ENCODE data around the gene GPR18.

Gene GPR18

DNA sequence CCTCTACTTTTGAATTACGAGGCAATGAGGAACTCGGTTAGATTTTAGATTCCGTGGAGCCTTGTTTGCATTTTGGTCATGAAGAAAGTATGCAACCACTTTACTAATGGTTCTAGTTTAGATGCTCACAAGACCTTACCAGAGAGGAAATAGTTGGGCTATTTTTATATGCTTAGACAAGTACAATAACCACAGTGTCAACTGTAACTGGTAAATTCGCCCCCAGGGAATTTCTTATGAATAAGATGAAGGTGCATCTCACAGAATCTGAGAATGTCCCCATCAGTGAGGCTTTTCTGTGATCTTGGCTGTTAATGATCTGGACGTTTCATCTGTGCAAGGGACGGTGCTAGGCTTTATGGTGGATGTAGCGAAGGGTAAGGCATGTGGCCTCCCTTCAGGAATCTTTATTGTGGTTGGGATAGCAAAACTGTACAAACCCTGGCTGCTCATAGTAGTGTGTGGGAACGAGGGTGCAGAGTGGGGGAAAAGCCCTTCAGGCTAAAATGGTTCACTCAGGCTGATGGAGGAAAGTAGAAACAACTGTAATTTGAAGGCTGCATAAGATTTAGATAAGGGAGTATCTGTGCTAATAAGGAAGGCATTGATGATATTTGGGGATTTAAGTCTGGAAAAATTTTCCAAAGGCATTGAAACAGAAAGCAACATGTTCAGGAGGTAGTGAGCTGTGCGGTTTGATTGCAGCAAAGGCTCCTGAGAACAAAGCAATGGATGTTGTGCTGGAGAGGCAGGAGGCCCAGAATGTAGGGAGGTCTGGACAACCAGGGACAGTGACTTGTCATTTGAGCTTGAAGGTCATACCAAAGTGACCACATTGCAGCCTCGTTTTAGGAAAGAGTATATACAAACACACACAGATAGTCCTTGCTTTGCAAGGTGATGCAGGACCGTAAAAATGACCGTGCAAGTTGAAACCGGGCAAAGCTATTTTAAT lies 29.2 kb downstream of the GPR18 start:
- DNase-seq, result no peak
- Mint-ChIP-seq H3K36me3 (peaks cover 43% of the 10 kb centered on the region), H3K9me3 (no peaks in the 10 kb centered on the region), H3K4me3 (peak overlapping the region; percentile 20), H3K27me3 (no peaks in the 10 kb centered on the region), H3K27ac (peak overlapping the region; percentile 78), H3K4me1 (peaks cover 65% of the 10 kb centered on the region)
- CTCF ChIA-PET, result no interaction called here

DNA sequence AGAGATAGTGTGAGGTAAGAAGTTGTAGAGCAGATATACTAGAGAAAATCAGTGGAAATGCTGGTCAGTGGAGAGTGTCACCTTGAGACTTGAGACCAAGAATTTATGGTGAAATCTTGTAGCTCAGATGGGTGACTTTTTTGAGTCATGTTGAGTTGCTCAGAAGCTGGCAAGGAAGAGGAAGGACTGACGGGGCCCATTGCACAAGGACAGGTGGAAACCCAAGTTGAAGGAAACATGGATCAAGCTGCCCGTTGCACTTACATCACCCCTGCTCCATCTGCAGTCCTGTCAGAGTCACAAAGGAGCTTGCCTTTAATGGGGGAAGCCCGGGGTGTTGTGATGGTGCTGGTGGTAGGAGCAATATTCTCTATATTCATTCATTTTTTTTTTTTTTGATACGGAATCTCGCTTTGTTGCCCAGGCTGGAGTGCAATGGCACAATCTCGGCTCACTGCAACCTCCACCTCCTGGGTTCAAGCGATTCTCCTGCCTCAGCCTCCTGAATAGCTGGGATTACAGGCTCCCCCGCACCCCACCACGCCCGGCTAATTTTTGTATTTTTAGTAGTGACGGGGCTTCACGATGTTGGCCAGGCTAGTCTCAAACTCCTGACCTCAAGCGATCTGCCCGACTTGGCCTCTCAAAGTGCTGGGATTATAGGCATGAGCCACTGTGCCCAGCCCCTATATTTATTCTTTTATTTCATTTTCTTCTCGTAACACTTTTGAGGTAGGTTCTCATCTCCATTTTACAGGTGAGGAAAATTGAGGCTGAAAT lies 30.1 kb downstream of the GPR18 start:
- Mint-ChIP-seq H3K27me3 (no peaks in the 10 kb centered on the region), H3K4me3 (no peak overlapping the region), H3K27ac (peak overlapping the region; percentile 78), H3K4me1 (peaks cover 70% of the 10 kb centered on the region), H3K9me3 (peaks cover 2% of the 10 kb centered on the region), H3K36me3 (peaks cover 46% of the 10 kb centered on the region)
- CTCF ChIA-PET, result interaction anchor here (1.1 to 1.3 kb wide), 3 partner anchors 26 to 52 kb away, joined by 3 to 4 read pairs (median 4); no protein-coding TSS in a partner anchor
- DNase-seq, result no peak

DNA sequence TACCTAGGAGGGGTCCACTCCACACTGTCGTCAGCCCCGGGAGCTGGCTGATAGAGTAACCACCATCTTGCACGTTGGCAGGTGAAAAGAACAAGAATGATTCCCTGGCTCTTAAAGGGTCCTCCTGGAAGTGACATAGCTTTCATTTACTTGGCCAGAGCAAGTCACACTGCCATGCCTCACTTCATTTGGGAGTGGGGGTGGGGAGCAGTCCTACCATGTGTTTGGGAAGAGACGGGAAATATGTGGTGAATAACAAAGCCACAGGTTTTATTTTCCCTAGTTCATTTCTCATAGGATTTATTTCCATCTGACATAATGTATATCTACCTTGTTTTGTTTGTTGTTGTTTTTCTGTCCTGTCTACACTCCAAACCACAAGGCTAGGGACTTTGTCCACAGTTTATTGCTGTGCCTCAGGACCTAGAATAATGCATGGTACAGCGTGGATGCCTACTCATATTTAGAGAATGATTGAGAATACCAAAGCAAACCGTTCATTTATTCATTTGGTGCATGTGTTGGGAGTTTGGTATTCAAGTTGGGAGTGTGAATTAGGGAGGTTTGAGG lies 30.8 kb downstream of the GPR18 start:
- no peaks in the 10 kb centered on the region for H3K27me3 Mint-ChIP-seq
- peaks cover 53% of the 10 kb centered on the region for H3K36me3 Mint-ChIP-seq
- H3K9me3 Mint-ChIP-seq, result peaks cover 3% of the 10 kb centered on the region
- H3K27ac Mint-ChIP-seq, result peak overlapping the region; percentile 8
- peaks cover 76% of the 10 kb centered on the region for H3K4me1 Mint-ChIP-seq
- CTCF ChIA-PET, result interaction anchor here (1.1 to 1.3 kb wide), 3 partner anchors 26 to 51 kb away, joined by 3 to 4 read pairs (median 4); no protein-coding TSS in a partner anchor
- no peak for DNase-seq
- no peak overlapping the region for H3K4me3 Mint-ChIP-seq

- no peaks in the 10 kb centered on the region for H3K27me3 Mint-ChIP-seq
- peaks cover 3% of the 10 kb centered on the region for H3K9me3 Mint-ChIP-seq
- peaks cover 57% of the 10 kb centered on the region for H3K36me3 Mint-ChIP-seq
- H3K27ac Mint-ChIP-seq, result no peak overlapping the region
- no peak overlapping the region for H3K4me3 Mint-ChIP-seq
- CTCF ChIA-PET, result interaction anchor here (1.3 kb wide), 1 partner anchor 50 kb away, joined by 4 read pairs; no protein-coding TSS in a partner anchor
- DNase-seq, result no peak
- peaks cover 79% of the 10 kb centered on the region for H3K4me1 Mint-ChIP-seq
These were observed 31.7 kb downstream of the GPR18 start for GRCh38 chr13:99226513-99226912.

DNA sequence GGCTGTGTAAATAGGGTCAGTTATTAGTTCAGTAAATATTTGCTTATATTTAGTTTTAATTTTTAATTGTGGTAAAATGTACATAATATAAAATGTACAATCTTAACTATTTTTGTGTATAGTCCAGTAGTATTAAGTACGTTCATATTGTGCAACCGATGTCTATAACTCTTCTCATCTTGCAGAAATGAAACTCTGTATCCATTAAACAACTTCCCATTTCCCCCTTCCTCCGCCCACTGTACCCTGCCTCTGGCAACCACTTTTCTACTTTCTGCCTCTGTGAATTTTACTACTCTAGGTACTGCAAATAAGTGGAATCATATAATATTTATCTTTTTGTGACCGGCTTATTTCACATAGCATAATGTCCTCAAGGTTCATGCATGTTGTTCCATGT lies 33.1 kb downstream of the GPR18 start:
- H3K9me3 Mint-ChIP-seq, result peaks cover 3% of the 10 kb centered on the region

GRCh38 chr13:99224021-99224420 lies 34.2 kb downstream of the GPR18 start:
- DNase-seq, result no peak
- H3K36me3 Mint-ChIP-seq, result peaks cover 53% of the 10 kb centered on the region
- CTCF ChIA-PET, result interaction anchor here (1.0 to 1.2 kb wide), 2 partner anchors 8 to 10 kb away, joined by 3 read pairs; no protein-coding TSS in a partner anchor
- H3K4me1 Mint-ChIP-seq, result peaks cover 89% of the 10 kb centered on the region
- H3K27ac Mint-ChIP-seq, result peak overlapping the region; percentile 4
- no peak overlapping the region for H3K4me3 Mint-ChIP-seq
- H3K27me3 Mint-ChIP-seq, result no peaks in the 10 kb centered on the region
- peaks cover 3% of the 10 kb centered on the region for H3K9me3 Mint-ChIP-seq

More for the DNA sequence above, 33.1 kb downstream of the GPR18 start:
- no peak overlapping the region for H3K4me3 Mint-ChIP-seq
- CTCF ChIA-PET, result no interaction called here
- peaks cover 90% of the 10 kb centered on the region for H3K4me1 Mint-ChIP-seq
- no peak overlapping the region for H3K27ac Mint-ChIP-seq
- peaks cover 58% of the 10 kb centered on the region for H3K36me3 Mint-ChIP-seq
- H3K27me3 Mint-ChIP-seq, result no peaks in the 10 kb centered on the region
- DNase-seq, result no peak

DNA sequence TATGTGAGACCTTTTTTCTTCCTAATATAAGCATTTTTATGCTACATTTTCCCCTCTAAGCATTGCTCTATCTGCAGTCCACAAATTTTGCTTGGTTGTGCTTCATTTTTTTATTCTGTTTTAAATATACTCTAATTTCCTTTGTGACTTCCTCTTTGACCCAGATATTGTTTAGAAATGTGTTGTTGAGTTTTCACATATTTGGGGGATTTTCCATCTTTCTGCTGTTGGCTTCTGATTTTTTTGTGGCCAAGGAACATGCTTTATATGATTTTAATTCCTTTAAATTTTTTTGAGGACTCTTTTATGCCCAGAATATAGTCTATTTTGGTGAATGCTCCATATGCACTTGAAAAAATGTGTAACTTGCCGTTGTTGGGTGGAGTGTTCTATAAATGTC lies 34.6 kb downstream of the GPR18 start:
- H3K4me1 Mint-ChIP-seq, result peaks cover 89% of the 10 kb centered on the region
- H3K4me3 Mint-ChIP-seq, result no peak overlapping the region
- H3K36me3 Mint-ChIP-seq, result peaks cover 52% of the 10 kb centered on the region
- CTCF ChIA-PET, result interaction anchor here (1.0 to 1.2 kb wide), 3 partner anchors 9 to 22 kb away, joined by 3 read pairs; no protein-coding TSS in a partner anchor
- no peak for DNase-seq
- no peaks in the 10 kb centered on the region for H3K27me3 Mint-ChIP-seq
- H3K27ac Mint-ChIP-seq, result no peak overlapping the region
- H3K9me3 Mint-ChIP-seq, result peaks cover 3% of the 10 kb centered on the region

GRCh38 chr13:99221567-99222239 lies 36.5 kb downstream of the GPR18 start:
- Mint-ChIP-seq H3K27ac (no peak overlapping the region), H3K4me3 (no peak overlapping the region), H3K27me3 (no peaks in the 10 kb centered on the region), H3K4me1 (peaks cover 94% of the 10 kb centered on the region), H3K36me3 (peaks cover 54% of the 10 kb centered on the region), H3K9me3 (peaks cover 3% of the 10 kb centered on the region)
- CTCF ChIA-PET, result no interaction called here
- DNase-seq, result no peak

- Mint-ChIP-seq H3K27me3 (no peaks in the 10 kb centered on the region), H3K36me3 (peaks cover 50% of the 10 kb centered on the region), H3K27ac (peak overlapping the region; percentile 78), H3K4me1 (peaks cover 92% of the 10 kb centered on the region), H3K4me3 (peak overlapping the region; percentile 20), H3K9me3 (peaks cover 3% of the 10 kb centered on the region)
- DNase-seq, result peak; percentile 56
- CTCF ChIA-PET, result interaction anchor here (1.4 to 2.1 kb wide), 3 partner anchors 20 to 44 kb away, joined by 3 to 10 read pairs (median 5); partner anchors contain the start of gene UBAC2
These were observed 37.8 kb downstream of the GPR18 start for GRCh38 chr13:99220199-99220935.

DNA sequence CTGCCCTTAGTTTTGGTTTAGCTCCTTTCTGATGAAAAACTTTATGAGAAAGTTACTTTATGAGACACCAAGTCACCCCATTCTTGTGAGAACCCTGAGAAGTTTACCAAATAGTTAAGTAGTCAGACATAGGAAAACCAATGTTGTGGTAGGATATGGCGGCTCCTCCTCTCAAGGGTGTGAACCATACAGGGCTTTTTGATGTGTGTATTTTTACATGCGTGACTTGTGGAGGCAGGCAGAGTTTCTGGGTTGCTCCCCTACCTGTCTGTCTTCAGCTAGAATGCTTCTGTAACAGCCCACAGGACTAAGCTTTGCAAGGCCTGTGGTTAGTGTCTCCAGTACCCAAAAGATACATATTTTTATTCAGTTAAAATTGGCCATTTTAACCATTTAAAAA lies 39.2 kb downstream of the GPR18 start:
- DNase-seq, result peak; percentile 77
- Mint-ChIP-seq H3K4me1 (peaks cover 95% of the 10 kb centered on the region), H3K36me3 (peaks cover 51% of the 10 kb centered on the region), H3K9me3 (peaks cover 3% of the 10 kb centered on the region), H3K27ac (peak overlapping the region; percentile 92), H3K4me3 (peak overlapping the region; percentile 67), H3K27me3 (no peaks in the 10 kb centered on the region)
- CTCF ChIA-PET, result interaction anchor here (0.6 to 2.2 kb wide), 7 partner anchors 15 to 255 kb away, joined by 3 to 10 read pairs (median 3); partner anchors contain the start of genes GPR18 and UBAC2

DNA sequence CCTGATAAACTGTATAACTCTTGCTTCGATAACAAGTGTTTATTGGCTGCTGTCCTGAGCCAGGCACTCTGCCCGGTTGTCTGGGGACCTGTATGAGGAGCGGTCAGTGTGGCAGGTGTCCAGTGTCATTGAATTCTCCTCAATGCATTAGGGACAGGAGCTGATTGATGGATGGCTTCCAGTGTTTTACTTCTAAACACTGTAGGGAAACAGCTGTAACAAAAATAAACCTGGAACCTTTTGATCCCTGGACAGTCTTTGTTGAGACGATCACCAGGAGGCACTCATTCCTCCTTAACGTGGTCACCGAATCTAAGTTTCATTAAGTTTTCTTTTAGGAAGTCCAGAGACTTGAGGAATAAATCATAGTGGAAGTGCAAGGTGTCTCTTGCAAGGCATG lies 39.6 kb downstream of the GPR18 start:
- no peak for DNase-seq
- CTCF ChIA-PET, result interaction anchor here (1.1 to 2.2 kb wide), 4 partner anchors 15 to 47 kb away, joined by 3 to 10 read pairs (median 6); partner anchors contain the start of gene UBAC2
- no peaks in the 10 kb centered on the region for H3K27me3 Mint-ChIP-seq
- H3K9me3 Mint-ChIP-seq, result peaks cover 3% of the 10 kb centered on the region
- H3K36me3 Mint-ChIP-seq, result peaks cover 48% of the 10 kb centered on the region
- H3K4me1 Mint-ChIP-seq, result peaks cover 94% of the 10 kb centered on the region
- peak overlapping the region; percentile 67 for H3K4me3 Mint-ChIP-seq
- H3K27ac Mint-ChIP-seq, result peak overlapping the region; percentile 92

DNA sequence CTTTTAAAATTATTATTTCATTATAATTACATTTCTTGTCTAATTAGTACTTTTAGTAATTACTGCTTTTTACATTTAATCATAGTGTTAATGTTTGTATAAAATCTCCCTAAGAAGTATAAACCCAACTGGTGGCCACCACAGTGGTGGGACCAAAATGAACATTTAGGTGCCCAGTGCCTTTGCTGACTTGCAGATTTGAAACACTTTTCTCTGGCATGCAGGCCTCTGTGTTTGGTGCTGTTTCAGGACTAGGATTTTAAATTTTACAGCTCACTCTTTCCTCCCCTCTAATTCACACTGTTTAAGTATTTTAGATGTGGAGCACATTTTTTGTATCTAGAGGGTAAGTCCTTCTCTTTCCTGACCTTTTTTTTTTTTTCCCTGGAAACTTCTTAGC lies 40.1 kb downstream of the GPR18 start:
- peaks cover 90% of the 10 kb centered on the region for H3K4me1 Mint-ChIP-seq

More for the DNA sequence above, 40.1 kb downstream of the GPR18 start:
- Mint-ChIP-seq H3K27ac (peak overlapping the region; percentile 92), H3K9me3 (peaks cover 2% of the 10 kb centered on the region), H3K27me3 (no peaks in the 10 kb centered on the region), H3K36me3 (peaks cover 48% of the 10 kb centered on the region), H3K4me3 (peak overlapping the region; percentile 67)
- CTCF ChIA-PET, result interaction anchor here (2.1 to 2.2 kb wide), 2 partner anchors 14 to 17 kb away, joined by 7 to 10 read pairs; partner anchors contain the start of gene UBAC2
- DNase-seq, result no peak
